ENCODE data around the gene RLN1.
"Not testable (repeated sequence)": the region's sequence is repeated elsewhere in the genome, so short reads cannot be mapped to it uniquely, and the experiment has no call there.

RLN1 gene, protein sequence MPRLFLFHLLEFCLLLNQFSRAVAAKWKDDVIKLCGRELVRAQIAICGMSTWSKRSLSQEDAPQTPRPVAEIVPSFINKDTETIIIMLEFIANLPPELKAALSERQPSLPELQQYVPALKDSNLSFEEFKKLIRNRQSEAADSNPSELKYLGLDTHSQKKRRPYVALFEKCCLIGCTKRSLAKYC

DNA sequence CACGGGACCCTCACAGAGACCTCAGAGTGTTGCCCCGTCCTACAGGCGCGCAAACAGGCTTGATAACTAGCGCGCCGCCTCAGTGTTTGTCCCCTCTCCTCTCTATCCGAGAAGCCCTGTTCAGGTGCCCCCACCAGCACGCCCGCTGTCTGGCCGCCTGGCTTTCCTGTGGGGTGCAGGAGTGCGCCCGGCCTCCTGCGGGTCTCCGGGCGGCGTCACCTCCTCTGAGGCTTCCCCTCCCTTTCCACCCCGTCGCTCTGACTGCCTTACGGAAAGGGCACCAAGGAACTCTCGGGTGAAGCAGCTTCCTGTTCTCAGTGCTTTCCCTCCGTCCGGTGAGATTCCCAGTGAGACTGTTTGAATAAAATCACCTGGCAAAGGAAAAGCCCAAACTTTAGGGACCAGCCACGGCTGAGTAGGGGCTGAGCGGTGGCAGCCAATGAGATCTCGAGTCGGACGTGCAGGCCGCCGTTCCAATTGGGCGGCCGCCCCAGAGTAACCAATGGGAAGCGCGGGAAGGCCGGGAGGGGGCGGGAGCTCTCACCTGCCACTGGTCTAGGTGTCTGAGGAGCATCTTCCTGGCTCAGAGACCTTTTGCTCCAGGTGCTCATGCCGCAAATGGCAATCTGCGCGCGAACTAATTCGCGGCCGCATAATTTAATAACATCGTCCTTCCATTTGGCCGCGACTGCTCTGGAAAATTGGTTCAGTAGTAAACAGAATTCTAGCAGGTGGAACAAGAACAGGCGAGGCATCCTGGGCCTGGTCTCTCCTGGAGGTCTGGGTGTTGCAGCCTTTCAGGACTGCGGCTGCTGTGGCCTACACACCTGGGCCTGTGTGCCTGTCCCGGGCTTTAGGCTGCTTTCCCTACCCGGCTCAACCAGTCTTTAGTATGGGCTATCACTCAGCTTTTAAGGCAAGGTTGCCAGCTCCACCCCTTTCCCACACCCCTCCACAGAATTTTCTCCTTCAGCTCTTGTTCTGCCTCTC lies at the start of gene RLN1:
Gene RLN1 (minus strand): TSS at position 885 of the 990 bp plus-strand sequence. CDS start 130 bp downstream, at position 755.
- DNase-seq, result not testable (repeated sequence)

DNA sequence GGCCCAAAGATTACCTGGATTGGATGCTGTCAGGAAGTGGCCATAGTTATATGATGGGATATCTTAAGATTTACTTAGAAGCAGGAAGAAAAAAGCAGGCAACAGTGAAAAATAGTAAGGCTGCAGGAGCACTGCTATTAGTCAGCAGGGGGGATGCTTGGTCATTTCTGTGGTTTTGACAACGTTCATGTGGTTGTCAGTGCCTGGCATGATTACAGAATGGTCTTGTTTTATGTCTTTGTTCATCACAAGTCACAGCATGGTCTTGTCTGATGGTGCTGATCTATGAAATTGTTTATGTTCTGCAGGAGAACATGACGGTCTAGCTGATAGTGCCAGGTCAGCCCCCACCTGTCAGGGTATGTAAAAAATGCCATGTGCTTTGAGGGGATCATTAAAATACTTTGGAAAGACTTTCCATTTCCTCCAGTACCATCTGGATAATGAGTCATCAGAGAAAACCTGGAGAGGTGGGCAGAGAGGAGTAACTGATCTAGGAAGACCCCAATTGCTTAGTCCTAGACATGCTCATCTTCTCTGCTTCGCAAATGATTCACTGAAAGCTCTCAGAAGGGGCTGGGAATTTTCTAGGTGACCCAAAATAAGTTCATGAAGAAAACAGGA lies 49.5 kb upstream of the RLN1 start:
- no peak for DNase-seq

DNA sequence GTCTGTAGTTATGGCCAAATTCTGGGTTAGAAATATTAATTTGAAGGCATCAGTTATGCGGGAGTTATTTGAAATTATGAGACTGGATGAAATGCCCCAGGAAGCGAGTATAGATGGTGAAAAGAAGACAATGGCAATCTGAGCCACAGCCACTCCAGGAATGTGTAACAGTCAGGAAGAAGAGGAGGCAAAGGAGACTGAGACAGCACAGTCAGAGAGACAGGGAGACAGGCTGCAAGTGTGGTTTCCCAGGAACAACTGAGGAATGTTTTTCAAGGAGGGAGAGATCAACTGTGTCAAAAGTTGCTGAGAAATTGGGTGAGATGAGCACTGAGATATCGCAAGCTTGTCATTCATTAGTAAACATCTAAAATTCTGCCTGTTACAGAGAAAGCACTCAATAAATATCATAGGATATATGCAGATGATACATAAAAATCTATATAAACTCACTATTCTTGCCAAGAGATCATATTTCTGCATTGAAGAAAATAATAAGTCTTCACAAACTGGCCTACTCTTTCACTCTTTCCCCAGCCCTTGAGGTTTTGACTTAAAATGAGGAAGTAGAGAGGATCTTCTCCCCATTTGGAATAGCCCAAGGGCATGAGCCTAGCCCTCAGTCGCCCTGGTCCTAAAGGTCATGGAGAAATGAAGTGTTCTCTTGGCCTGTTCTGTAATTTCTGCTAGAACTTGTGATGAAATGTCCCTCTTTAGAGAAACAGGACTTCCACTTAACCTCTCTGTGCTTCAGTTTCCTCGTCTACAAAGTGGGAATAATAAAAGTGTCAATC lies 48.5 kb upstream of the RLN1 start:
- DNase-seq, result no peak

DNA sequence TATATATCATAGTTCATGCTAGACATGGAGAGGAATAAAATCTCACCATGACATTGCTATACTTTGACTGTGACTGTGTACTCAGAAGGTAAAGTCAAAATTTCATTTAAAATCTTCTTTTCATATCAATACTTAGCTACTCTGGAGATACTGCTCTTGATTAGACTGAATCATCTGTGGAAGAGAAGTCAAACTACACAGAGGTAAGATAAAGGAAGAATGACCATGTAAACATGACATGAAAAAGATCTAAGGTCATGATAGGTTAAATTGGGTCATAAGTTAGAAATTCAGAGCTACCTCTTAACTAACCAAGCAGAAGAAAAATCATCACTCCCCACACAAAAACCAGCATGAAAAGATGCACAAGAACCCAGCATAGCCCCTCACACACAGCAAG lies 44.8 kb upstream of the RLN1 start:
- no peak for DNase-seq

DNA sequence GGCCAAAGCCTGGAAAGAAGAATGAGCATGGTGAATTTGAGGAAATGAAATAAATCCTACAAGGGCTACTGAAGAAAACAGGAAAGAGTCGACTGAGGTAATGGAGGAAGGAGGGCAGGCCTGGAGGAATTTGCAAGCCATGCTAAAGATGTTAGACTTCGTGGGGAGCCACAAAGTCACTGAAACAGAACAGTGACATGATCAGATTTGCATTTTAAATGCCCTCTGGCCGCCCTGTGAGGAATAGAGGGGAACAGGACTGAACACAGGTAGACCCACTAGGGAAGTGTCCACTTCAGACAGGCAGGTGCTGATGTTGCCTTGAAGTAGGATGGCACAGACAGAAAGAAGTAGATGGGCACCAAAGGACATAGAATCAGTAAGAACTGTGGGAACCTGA lies 42.8 kb upstream of the RLN1 start:
- DNase-seq, result no peak

DNA sequence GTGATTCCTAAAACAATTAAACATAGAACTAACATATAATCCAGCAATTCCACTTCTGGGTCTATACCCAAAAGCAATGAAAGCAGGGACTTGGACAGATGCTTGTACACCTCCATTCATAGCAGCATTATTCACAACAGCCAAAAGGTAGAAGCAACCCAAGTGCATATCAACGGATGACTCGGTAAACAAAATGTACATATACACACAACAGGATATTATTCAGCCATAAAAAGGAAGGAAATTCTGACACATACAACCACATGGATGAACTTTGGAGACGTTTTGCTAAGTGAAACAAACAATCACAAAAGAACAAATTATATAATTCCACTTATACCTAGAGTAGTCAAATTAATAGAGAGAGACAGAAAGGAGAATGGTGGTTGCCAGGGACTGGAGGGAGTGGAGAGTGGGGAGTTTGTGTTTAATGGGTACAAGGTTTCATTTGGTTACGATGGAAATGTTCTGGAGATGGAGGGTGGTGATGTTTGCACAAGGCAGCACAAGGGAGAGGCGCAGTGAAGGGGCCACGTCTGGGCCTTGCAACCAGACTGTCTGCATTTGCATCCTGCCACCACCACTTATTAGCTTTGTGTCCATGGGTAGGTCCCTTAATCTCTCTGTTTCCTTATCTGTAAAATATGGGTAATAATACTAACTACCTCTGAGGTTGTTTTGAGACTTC lies 36.3 kb upstream of the RLN1 start:
- no peak for DNase-seq

DNA sequence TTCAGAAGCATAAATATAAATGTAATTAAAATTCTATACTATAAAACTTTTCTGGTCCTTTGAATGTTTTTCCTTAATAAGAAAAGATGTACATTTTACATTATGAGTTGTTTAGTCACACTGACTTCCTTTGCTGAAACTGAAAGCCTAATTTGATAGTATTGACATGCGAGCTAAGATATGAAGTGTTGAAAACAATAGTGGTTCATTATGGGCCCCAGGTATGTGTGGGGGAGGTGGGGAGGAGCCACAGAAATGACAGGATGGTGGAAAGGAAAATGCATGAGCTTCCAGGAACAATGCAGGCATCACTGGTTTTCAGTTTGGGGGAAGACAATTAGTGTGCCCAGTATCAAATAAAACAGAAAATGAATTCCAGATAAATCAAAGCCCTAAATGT lies 35.4 kb upstream of the RLN1 start:
- DNase-seq, result no peak

DNA sequence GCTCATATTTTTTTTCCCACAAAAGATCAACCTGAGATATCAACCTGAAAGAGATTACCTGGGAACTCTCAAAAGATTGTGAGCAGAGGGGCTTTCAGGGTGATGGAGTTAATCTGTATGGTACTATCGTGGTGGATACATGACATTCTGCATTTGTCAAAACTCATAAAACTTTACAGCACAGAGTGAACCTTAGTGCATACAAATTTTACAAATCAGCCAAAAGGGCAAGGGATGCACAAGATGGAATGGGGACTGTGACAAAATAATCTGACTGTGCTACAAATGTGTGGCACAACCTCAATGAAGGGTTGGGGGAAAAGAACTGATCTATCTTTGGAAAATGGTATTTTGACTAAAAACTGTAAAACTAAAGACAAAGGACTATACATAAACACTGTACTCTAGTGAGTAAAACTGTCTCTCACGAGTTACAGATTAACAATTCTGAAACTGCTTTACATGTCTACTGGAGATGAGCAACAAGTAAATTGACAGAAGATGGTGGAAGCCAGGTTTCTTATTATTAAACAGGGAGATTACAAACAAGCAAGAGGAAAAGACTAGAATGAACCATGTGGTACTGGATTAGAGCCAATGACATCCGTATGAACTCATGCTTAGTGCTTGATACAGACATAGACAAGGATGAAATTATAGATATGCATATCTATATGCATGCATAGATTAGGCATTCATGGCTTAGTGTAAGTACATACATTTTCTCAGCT lies 24.8 kb upstream of the RLN1 start:
- DNase-seq, result no peak

DNA sequence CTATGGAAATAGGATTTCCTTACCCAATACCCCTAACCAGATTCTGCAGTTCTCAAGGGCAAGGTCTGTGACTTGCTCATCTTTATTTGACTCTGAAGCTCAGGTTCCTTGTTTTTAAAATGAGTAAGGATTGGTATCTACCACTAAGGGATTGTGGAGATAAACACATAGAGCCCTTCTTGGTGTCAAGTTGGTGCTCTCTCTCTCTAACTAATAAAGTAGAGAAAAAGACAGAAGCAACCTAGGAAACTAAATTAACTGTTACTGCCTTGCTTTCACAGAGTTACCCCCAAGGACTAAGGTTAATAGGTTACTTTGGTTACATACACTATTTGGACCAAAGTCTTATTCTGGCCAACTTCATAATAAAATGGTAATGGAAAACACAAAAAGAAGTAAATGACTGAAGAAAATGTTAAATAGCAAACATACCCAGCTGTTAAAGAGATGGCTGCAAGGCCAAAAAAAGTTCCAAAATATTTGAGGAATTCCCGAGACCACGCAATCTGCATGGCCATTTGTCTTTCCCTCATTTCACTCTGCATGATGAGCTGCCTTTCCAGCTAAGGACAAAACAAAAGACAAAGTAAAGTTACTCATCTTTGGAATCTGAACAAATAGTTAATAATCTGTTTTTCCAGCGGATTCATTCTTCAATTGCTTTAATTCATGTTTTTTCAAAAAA lies 21.8 kb upstream of the RLN1 start:
- no peak for DNase-seq

DNA sequence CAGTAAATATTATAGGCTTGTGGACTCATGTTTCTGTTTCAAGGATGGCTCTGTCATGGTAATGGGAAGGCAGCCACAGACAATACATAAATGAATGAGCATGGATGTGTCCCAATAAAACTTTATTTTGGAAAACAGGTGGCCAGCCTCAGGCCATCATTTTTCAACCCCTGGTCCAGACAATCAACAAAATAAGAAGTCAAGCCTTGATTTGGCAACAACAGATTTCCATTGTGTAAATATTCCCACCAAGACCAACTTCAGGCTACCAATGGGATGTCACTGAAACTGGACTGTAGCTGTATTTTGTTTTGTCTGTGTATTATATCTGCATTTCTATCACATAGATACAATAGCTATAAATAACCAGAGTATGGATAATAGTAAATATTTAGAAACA lies 20.7 kb upstream of the RLN1 start:
- DNase-seq, result no peak

DNA sequence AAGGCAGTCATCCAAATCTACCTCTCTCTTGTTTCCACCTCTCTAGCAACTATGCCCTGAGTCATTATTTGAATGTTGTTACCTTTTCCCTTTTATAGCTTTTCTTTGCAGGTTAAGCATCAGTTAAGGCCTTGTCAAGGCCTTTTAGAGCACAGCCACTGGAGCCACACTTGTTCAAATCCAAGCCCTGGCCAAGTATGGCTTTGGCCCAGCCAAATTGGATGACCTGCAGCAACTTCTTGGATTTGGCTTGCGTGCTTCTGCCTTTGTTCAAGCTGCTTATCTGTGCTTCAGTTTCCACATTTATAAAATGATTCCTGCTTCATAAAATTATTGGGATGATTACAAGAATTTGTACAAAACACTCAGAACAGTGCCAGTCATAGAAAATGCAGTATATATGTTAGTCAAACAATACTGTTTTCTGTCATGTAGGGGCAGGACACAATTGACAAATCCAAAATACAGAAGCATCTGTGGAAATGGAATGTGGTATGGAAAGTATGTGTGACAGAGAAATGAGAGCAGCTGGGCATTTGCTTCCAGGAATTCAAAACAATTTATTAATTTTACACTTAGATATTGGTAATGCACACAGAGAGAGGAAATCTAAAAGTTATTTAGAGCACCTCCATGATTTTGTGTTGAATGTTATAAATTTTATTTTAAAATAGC lies 17.9 kb upstream of the RLN1 start:
- DNase-seq, result no peak

DNA sequence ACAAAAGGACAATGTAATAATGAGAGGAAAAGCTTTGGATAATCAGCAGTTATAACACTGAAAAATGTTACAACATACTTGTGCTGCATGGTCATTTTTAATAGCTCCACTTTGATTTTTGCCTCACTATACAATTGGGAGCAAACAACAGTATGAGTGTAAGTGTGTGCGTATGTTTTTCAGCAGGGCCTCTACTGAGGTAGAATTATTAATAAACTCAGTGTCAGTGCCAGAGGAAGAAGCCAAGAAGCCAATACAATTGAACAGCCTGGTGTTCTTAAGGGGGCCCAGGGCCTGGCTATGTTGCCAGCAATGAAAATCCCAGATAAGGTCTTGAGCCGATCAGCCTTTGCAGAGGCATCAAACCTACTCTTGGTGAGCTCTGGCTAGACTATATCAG lies 16.1 kb upstream of the RLN1 start:
- DNase-seq, result no peak

DNA sequence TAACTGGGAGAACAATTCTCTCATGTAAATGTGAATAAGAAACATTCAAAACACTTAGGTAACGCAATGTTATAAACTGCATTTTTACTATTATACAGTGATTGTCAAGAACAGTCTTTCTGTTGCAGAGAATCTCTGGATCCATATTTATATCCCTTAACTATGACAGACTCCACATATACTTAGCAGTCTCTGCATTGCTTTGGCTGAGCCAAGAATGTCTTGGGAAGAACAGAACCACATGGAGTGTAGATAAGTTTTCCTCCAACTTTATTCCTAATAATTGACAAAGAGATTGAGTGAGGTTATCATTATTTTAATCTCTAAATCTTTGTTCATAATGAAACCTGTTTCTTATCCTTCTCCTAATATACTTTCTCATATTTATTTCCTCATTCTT lies 15.6 kb upstream of the RLN1 start:
- DNase-seq, result no peak

DNA sequence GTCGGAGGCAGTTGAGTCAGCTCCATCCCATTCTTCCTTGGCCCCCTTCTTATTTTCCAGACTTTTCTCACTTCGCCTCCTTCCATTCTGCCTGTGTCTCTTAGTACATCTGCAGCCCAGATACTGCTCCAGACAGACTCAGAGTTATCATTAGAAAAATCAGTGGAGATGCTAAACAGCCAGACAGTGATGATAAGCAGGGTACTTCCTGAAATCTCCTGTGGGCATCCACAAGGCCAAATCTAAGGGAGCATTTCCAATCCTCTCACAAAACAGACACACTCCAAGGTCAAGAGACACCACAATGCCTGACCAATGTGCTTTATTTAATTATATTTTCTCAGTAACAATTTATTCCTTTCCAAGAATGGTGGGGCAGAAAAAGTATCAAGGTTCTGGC lies 14.5 kb upstream of the RLN1 start:
- DNase-seq, result no peak

DNA sequence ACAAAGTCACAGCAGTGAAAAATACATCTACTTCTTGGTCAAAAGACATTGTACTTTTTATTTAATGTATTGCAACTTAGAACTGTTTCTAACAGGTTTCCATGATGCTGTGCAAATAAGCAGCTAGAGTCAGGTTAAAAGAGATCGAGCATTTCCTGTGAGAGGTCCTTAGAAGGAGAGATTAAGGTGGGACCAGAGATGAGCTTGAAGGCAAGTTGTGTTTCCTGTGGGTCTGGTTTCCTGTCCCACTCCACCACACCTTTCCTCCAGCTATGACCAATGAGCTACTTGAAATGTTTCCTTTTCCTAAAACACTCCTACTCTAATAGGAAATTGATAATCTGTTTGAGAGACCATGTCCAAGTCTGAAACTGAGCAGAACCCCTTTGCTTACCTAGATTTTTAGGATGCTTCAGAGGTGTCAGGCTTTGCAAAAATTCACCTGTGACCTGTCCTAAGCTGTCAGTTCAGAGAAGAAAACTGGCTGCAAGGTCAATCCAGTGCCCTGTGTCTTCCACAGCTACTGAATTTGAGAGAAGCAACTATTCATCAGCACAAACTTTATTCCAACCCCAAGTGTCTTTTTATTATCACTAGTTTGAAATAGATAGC lies 13.1 kb upstream of the RLN1 start:
- no peak for DNase-seq

DNA sequence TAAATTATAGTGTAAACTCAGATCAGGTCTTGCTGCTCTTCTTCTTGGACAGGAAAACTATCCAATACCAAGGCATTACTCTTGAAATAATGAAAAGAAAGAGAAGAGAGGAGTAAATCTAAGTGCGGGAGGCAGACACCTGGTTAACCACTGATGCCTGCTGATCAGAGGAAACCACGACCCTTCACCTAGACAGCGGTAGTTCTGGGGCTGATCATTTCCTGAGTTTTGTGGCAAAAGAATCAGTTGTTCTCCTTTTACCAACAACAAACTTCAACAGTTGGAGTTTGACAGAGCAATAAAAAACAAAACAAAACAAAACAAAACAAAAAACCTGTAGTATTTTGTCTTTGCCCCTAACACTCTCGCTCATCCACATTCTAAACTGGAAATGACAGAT lies 3.0 kb downstream of the RLN1 start:
- DNase-seq, result no peak

DNA sequence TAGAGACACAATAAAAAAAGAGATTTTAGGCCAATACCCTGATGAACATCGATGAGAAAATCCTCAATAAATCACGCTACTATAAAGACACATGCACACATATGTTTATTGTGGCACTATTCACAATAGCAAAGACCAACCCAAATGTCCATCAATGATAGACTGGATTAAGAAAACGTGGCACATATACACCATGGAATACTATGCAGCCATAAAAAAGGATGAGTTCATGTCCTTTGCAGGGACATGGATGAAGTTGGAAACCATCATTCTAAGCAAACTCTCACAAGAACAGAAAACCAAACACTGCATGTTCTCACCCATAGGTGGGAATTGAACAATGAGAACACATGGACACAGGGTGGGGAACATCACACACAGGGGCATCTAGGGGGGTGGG lies 8.4 kb downstream of the RLN1 start:
- not testable (repeated sequence) for DNase-seq

DNA sequence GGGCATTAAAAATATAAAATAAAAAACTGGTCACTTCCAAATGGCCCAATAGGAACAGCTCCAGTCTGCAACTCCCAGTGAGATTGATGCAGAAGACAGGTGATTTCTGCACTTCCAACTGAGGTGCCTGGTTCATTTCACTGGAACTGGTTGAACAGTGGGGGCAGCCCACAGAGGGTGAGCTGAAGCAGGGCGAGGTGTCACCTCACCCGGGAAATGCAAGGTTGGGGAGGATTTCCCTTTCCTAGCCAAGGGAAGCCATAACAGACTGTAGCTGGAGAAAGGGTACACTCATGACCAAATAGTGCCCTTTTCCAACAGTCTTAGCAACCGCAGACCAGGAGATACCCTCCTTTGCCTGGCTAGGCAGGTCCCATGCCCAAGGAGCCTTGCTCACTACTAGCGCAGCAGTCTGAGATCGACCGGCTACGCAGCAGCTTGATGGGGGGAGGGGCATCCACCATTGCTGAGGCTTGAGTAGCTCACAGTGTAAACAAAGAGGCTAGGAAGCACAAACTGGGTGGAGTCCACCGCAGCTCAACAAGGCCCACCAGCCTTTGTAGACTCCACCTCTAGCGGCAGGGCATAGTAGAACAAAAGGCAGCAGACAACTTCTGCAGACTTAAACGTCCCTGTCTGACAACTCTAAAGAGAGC lies 12.7 kb downstream of the RLN1 start:
- peak; percentile 86 for DNase-seq

DNA sequence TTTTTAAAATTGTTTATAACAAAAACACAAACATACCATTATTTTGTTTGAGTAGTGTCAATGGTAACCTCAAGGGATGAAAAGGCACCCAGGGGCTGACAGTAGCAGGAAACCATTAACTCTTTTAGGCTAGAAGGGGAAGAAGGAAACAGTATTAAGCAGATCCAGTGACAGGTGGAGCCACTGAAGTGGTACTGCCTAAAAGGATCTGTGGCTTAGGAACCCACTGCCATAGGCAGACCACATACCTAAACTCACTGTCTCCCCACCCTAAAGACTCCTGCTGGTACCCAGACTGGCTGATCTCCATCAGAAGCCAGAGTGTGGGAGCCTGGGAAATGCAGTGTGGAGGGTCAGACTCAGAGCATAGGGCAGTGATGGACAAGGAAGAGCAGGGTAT lies 13.5 kb downstream of the RLN1 start:
- no peak for DNase-seq

DNA sequence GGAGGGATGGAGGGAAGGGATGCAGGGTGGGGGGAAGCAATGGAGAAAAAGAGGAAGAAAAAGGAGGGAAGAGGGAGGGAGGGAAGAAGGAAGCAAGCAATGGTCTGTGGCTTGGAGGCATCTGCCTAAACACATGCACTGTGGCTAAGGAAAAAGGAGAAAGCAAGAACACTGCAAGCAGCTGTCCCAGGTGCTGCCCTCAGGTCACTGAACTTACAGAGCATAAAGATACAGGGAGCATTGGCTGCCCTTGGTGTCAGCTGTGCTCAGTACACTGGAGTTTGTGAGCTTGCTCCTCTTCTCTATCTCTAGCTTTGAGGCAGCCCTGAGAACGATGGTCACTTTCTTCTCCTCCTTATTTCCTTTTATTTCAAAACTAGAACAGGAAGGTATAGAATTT lies 18.1 kb downstream of the RLN1 start:
- not testable (repeated sequence) for DNase-seq

All from NCI-H510A (cell line).